HepG2 (cell line): ENCODE results near the gene DCLK1. TPM values are rescaled to one million over a fixed set of nuclear protein-coding genes. Genes with fewer than 3 reads are reported as not detected.
A peak's percentile ranks its signal among the peaks of the same experiment; 100 is the strongest.

Experiments
- ATAC-seq: fragments of 200-7000 bp; cut with Tn5 transposase; 3 replicates; pipeline ENCODE4 v1.9.1; 2020; ENCODE audit warnings: mild to moderate bottlenecking, moderate library complexity
- BruUV-seq: library from RNA; stranded (reverse); fragments of 400-500 nt; replicated peaks from 2 replicates; lab custom pipeline; 2021; lab: Mats Ljungman, UMichigan
- CTCF ChIA-PET: fragments of 300-600 bp; formaldehyde crosslinking; extraction: SDS; loops from one replicate; lab custom pipeline; 2021; ENCODE audit warnings: low total read pairs, inconsistent platforms, low intra/inter-chr PET ratio; lab: Yijun Ruan, JAX
- POLR2A ChIA-PET: fragments of 350-600 bp; sonication (Branson Sonifier 250); formaldehyde crosslinking; loops from one replicate; lab custom pipeline; 2020; ENCODE audit warnings: antibody characterized with exemption, inconsistent platforms; lab: Yijun Ruan, JAX
- DNase-seq: peaks from one replicate; pipeline ENCODE4 v3.0.0-alpha.2; 2015; ENCODE audit warnings: low spot score
- FAIRE-seq: peaks from 3 replicates; lab custom pipeline; 2011; peaks lifted over from hg19 to GRCh38; lab: Jason Lieb, UNC
- H2AFZ ChIP-seq: one replicate; pipeline ENCODE4 v1.6.1; 2011; ENCODE audit warnings: low read length, inconsistent platforms
- H3K27ac ChIP-seq: fragments of 300-600 bp; 3 replicates; pipeline ENCODE4 v1.8.0; 2011; ENCODE audit warnings: mixed run types, mild to moderate bottlenecking, mixed read lengths, low read length, inconsistent platforms; ENCODE audit not compliant: insufficient read depth; ENCODE audit errors: extremely low read length
- H3K27me3 ChIP-seq, 2 experiments: fragments of 200-600 bp in 1 of 2; 2 replicates in 1 of 2; 3 replicates in 1 of 2; pipeline versions ENCODE4 v1.6.0 to v1.8.0; 2011; ENCODE audit warnings: low read length in 2 of 2, mild to moderate bottlenecking in 2 of 2, moderate library complexity in 2 of 2, inconsistent platforms in 1 of 2; ENCODE audit not compliant: insufficient read depth in 2 of 2, control insufficient read depth in 1 of 2
- H3K36me3 ChIP-seq, 2 experiments: fragments of 200-600 bp in 1 of 2; replicated peaks in 1 of 2; 2 replicates in 1 of 2; 3 replicates in 1 of 2; pipeline versions ENCODE4 v1.5.1 to v1.8.0; 2011; ENCODE audit warnings: low read length in 2 of 2, inconsistent platforms in 1 of 2; ENCODE audit not compliant: insufficient read depth in 2 of 2, control insufficient read depth in 1 of 2
- H3K4me1 ChIP-seq: 2 replicates; pipeline ENCODE4 v1.5.1; 2012; ENCODE audit warnings: low read length, inconsistent platforms; ENCODE audit not compliant: insufficient read depth
- H3K4me2 ChIP-seq: 2 replicates; pipeline ENCODE4 v1.6.0; 2011; ENCODE audit warnings: low read depth, low read length, inconsistent platforms
- H3K4me3 ChIP-seq, 3 experiments: fragments of 200-600 bp in 1 of 3; sonication (generic), shearing (Covaris generic) in 1 of 3; replicated peaks in 1 of 3; 2 replicates each; pipeline ENCODE4 v1.5.1; 2011 to 2016; ENCODE audit warnings: low read length in 3 of 3, inconsistent platforms in 2 of 3, low read depth in 2 of 3, mild to moderate bottlenecking in 2 of 3, control low read depth in 1 of 3, mixed read lengths in 1 of 3; ENCODE audit not compliant: insufficient read depth in 1 of 3
- H3K79me2 ChIP-seq: one replicate; pipeline ENCODE4 v1.6.1; 2011; ENCODE audit warnings: low read length, inconsistent platforms; ENCODE audit not compliant: insufficient read depth
- H3K9ac ChIP-seq: 2 replicates; pipeline ENCODE4 v1.6.0; 2011; ENCODE audit warnings: mild to moderate bottlenecking, low read depth, low read length, inconsistent platforms; ENCODE audit not compliant: insufficient read depth
- H3K9me3 ChIP-seq: 2 replicates; pipeline ENCODE4 v1.5.1; 2012; ENCODE audit warnings: mild to moderate bottlenecking, low read length
- H4K20me1 ChIP-seq: 2 replicates; pipeline ENCODE4 v1.6.0; 2011; ENCODE audit warnings: inconsistent platforms, mild to moderate bottlenecking, low read length, moderate library complexity; ENCODE audit not compliant: insufficient read depth
- CREB1 ChIP-seq, 2 experiments: fragments of 450-650 bp in 1 of 2; IDR thresholded peaks; 2 replicates each; pipeline ENCODE4 v1.6.1; 2016 to 2017; ENCODE audit warnings: control low read depth in 1 of 2, mild to moderate bottlenecking in 1 of 2, missing compliant biosample characterization in 1 of 2, missing genetic modification characterization in 1 of 2
- HOMEZ ChIP-seq: IDR thresholded peaks from 2 replicates; pipeline ENCODE4 v1.6.1; 2016; ENCODE audit warnings: low read depth
- JUNB ChIP-seq: sonication (generic); formaldehyde crosslinking; IDR thresholded peaks from 2 replicates; pipeline ENCODE4 v1.8.0; 2022; ENCODE audit warnings: missing genetic modification reagents, mild to moderate bottlenecking, borderline replicate concordance
- MNT ChIP-seq: fragments of 450-650 bp; IDR thresholded peaks from 2 replicates; pipeline ENCODE4 v1.6.1; 2016
- PBX3 ChIP-seq: sonication (generic); formaldehyde crosslinking; IDR thresholded peaks from 2 replicates; pipeline ENCODE4 v1.8.1; 2023; ENCODE audit warnings: missing genetic modification reagents, inconsistent platforms, borderline replicate concordance
- ZNF431 ChIP-seq: sonication (generic); formaldehyde crosslinking; IDR thresholded peaks from 2 replicates; pipeline ENCODE4 v1.9.0; 2022; ENCODE audit warnings: missing genetic modification reagents, low read depth, mild to moderate bottlenecking, borderline replicate concordance
- ZNF556 ChIP-seq: sonication (generic); formaldehyde crosslinking; IDR thresholded peaks from 2 replicates; pipeline ENCODE4 v1.4.0; 2020; ENCODE audit warnings: mild to moderate bottlenecking, missing genetic modification reagents, borderline replicate concordance
- ZNF607 ChIP-seq: sonication (generic); formaldehyde crosslinking; IDR thresholded peaks from 2 replicates; pipeline ENCODE4 v1.5.1; 2020; ENCODE audit warnings: missing genetic modification reagents, mild to moderate bottlenecking, borderline replicate concordance
- ZNF691 ChIP-seq: sonication (generic); formaldehyde crosslinking; IDR thresholded peaks from 2 replicates; pipeline ENCODE4 v1.4.0; 2020; ENCODE audit warnings: missing genetic modification reagents, low read depth, mild to moderate bottlenecking, borderline replicate concordance
- WGBS: methylation state at CpG from one replicate; pipeline ENCODE4 v1.1.6; 2017; ENCODE audit warnings: low lambda C conversion rate; 5-methylcytosine and 5-hydroxymethylcytosine counted together
- in situ Hi-C: cut with HindIII; loops from 2 replicates; pipeline ENCODE4 v1.10.0; 2017; ENCODE audit warnings: low pct_unique_long_range_greater_than_20kb; ENCODE audit not compliant: extremely low pct_ligation_motif_present
- intact Hi-C: fragments of 100-400 bp; cut with micrococcal nuclease; formaldehyde crosslinking; loops from one replicate; pipeline ENCODE4 v1.10.0; 2022; ENCODE audit not compliant: unreplicated experiment
- polyA plus RNA-seq, 8 experiments: library from polyadenylated mRNA; depleted of rRNA in 3 of 8; stranded (reverse) in 7 of 8; unstranded in 1 of 8; fragments of >200 nt; fragmentation: Illumina TruSeq in 4 of 8; extraction: Trizol in 4 of 8; gene quantifications; 2 replicates each; pipeline versions ENCODE4 v1.2.1 to v1.2.3, GENCODE V29; 2011 to 2016; ENCODE audit warnings: low read depth in 4 of 8, missing spikeins in 1 of 8, mixed read lengths in 1 of 8; ENCODE audit not compliant: insufficient read depth in 1 of 8
- total RNA-seq, 5 experiments: library from RNA; depleted of rRNA; stranded (reverse); fragments of >200 nt; fragmentation: Illumina TruSeq; extraction: Trizol; gene quantifications; 2 replicates each; pipeline ENCODE4 v1.2.3, GENCODE V29; 2016; ENCODE audit warnings: low read depth in 1 of 5

Gene DCLK1
- total and polyA plus RNA-seq, 2 of the 13 experiments (the other 11 are each of a cell fraction or from before 2014, with no cell fraction given), result not detected

GRCh38 chr13:36029166-36029565, 102.0 kb downstream of the DCLK1 start:
- no peak overlapping the region for H2AFZ ChIP-seq
- WGBS, result 10% methylated on average over 6 of the region's 6 CpGs
- H3K9ac ChIP-seq, result no peak overlapping the region
- no peak overlapping the region for H3K4me2 ChIP-seq
- TF ChIP-seq ZNF431, result no peak
- no peak for TF ChIP-seq PBX3 (CRISPR knock-in tag)
- TF ChIP-seq ZNF556, result no peak
- TF ChIP-seq JUNB (CRISPR knock-in tag), result no peak
- peak; percentile 48; the same call in 1 of the 2 replicates for TF ChIP-seq CREB1 (IDR thresholded peaks at IDR 0.05)
- no peak for TF ChIP-seq CREB1 (CRISPR knock-in tag; IDR thresholded peaks at IDR 0.05)
- no peak for TF ChIP-seq MNT
- TF ChIP-seq ZNF607 (CRISPR knock-in tag), result no peak
- no peak for TF ChIP-seq HOMEZ (CRISPR knock-in tag)
- TF ChIP-seq ZNF691 (CRISPR knock-in tag), result no peak
- no peak for ATAC-seq
- no peak overlapping the region for H3K4me3 ChIP-seq
- no peak for DNase-seq
- in situ Hi-C loops (no loop called here), intact Hi-C loops (no loop called here)
- H3K36me3 ChIP-seq, result no peaks in the 10 kb centered on the region
- no TSS peak for BruUV-seq
- FAIRE-seq, result no peak
- POLR2A ChIA-PET, result no interaction called here
- H3K27ac ChIP-seq, result no peak overlapping the region
- CTCF ChIA-PET, result no interaction called here
- no peaks in the 10 kb centered on the region for H3K9me3 ChIP-seq
- H4K20me1 ChIP-seq, result no peaks in the 10 kb centered on the region
- H3K4me1 ChIP-seq, result no peaks in the 10 kb centered on the region
- H3K79me2 ChIP-seq, result no peaks in the 10 kb centered on the region
- 0 out of 5 replicates have a peak, but pooled peaks cover 0 to 4% of the 10 kb centered on the region in 2 experiments for H3K27me3 ChIP-seq
